Mammary epithelial cell (primary cell): ENCODE measurements around the gene LRRC14B.

ENCODE experiments used
- CTCF ChIP-seq, 2 donors: IDR thresholded peaks in 1 of 2; conservative IDR thresholded peaks in 1 of 2; 2 replicates each; pipeline ENCODE4 v1.5.1; 2011 to 2012; ENCODE audit warnings: inconsistent platforms in 2 of 2, low read length in 2 of 2, mild to moderate bottlenecking in 2 of 2, control low read depth in 1 of 2, low read depth in 1 of 2; ENCODE audit not compliant: insufficient read depth in 1 of 2; ENCODE audit errors: extremely low read depth in 1 of 2
- EZH2 ChIP-seq: IDR thresholded peaks from 2 replicates; pipeline ENCODE4 v1.6.1; 2012; ENCODE audit warnings: low read length, inconsistent platforms, borderline replicate concordance

- TF ChIP-seq CTCF (conservative IDR thresholded peaks at IDR 0.05 in 1 of 2, IDR thresholded peaks at IDR 0.05 in 1 of 2; ENCODE audit: extremely low read depth in 1 of 2, insufficient read depth in 1 of 2, low read depth in 1 of 2, low read length in 2 of 2): no peak
- no peak for TF ChIP-seq EZH2
Measured at GRCh38 chr5:213803-214395, 22.6 kb downstream of the LRRC14B start.
